HepG2 (cell line): ENCODE results near the gene UBC. TPM values are rescaled to one million over a fixed set of nuclear protein-coding genes. Genes with fewer than 3 reads are reported as not detected.

Experiments used
- ATF7-NPFF ChIP-seq: sonication (generic); formaldehyde crosslinking; IDR thresholded peaks from 2 replicates; pipeline ENCODE4 v1.8.1; 2023; ENCODE audit warnings: mild to moderate bottlenecking, low read depth, missing genetic modification reagents, moderate library complexity
- DNMT1 ChIP-seq: sonication (generic); formaldehyde crosslinking; IDR thresholded peaks from 2 replicates; pipeline ENCODE4 v1.5.1; 2020; ENCODE audit warnings: mild to moderate bottlenecking, missing genetic modification reagents
- FOXJ3 ChIP-seq: sonication (generic); formaldehyde crosslinking; IDR thresholded peaks from 2 replicates; pipeline ENCODE4 v1.4.0; 2020; ENCODE audit warnings: missing genetic modification reagents, mild to moderate bottlenecking, borderline replicate concordance
- MAF1 ChIP-seq: sonication (generic); formaldehyde crosslinking; IDR thresholded peaks from 2 replicates; pipeline ENCODE4 v1.5.0; 2020; ENCODE audit warnings: missing genetic modification reagents, borderline replicate concordance
- MAFF ChIP-seq: IDR thresholded peaks from 2 replicates; pipeline ENCODE4 v1.6.1; 2011; ENCODE audit warnings: low read depth, low read length, improper control_type of control experiment
- POGZ ChIP-seq: sonication (generic); formaldehyde crosslinking; IDR thresholded peaks from 2 replicates; pipeline ENCODE4 v1.4.0; 2020; ENCODE audit warnings: mild to moderate bottlenecking, missing genetic modification reagents
- RAD51 ChIP-seq: fragments of 450-650 bp; IDR thresholded peaks from 2 replicates; pipeline ENCODE4 v1.6.1; 2016; ENCODE audit warnings: borderline replicate concordance
- TBL1XR1 ChIP-seq: fragments of 150-350 bp; IDR thresholded peaks from 2 replicates; pipeline ENCODE4 v1.6.1; 2014; ENCODE audit warnings: borderline replicate concordance, low read length; ENCODE audit not compliant: partially characterized antibody
- TEAD3 ChIP-seq: optimal IDR thresholded peaks from 2 replicates; pipeline ENCODE3; 2016; ENCODE audit warnings: borderline replicate concordance
- ZFP36L1 ChIP-seq: sonication (generic); formaldehyde crosslinking; IDR thresholded peaks from 2 replicates; pipeline ENCODE4 v1.8.0; 2022; ENCODE audit warnings: mild to moderate bottlenecking, missing genetic modification reagents, moderate library complexity
- ZNF205 ChIP-seq: IDR thresholded peaks from 2 replicates; pipeline ENCODE4 v1.6.1; 2018; ENCODE audit warnings: missing biosample characterization, missing genetic modification reagents
- ZNF350 ChIP-seq: sonication (generic); formaldehyde crosslinking; IDR thresholded peaks from 2 replicates; pipeline ENCODE4 v1.4.0; 2020; ENCODE audit warnings: mild to moderate bottlenecking, low read depth, missing genetic modification reagents, borderline replicate concordance
- ZNF652 ChIP-seq: IDR thresholded peaks from 2 replicates; pipeline ENCODE4 v1.6.1; 2016; ENCODE audit warnings: low read depth, borderline replicate concordance
- ZSCAN22 ChIP-seq: sonication (generic); formaldehyde crosslinking; IDR thresholded peaks from 2 replicates; pipeline ENCODE4 v1.4.0; 2020; ENCODE audit warnings: mild to moderate bottlenecking, missing genetic modification reagents
- polyA plus RNA-seq, 8 experiments: library from polyadenylated mRNA; depleted of rRNA in 3 of 8; stranded (reverse) in 7 of 8; unstranded in 1 of 8; fragments of >200 nt; fragmentation: Illumina TruSeq in 4 of 8; extraction: Trizol in 4 of 8; gene quantifications; 2 replicates each; pipeline versions ENCODE4 v1.2.1 to v1.2.3, GENCODE V29; 2011 to 2016; ENCODE audit warnings: low read depth in 4 of 8, missing spikeins in 1 of 8, mixed read lengths in 1 of 8; ENCODE audit not compliant: insufficient read depth in 1 of 8
- total RNA-seq, 5 experiments: library from RNA; depleted of rRNA; stranded (reverse); fragments of >200 nt; fragmentation: Illumina TruSeq; extraction: Trizol; gene quantifications; 2 replicates each; pipeline ENCODE4 v1.2.3, GENCODE V29; 2016; ENCODE audit warnings: low read depth in 1 of 5
- TF ChIP-seq, protein P1 (sequence below): IDR thresholded peaks from 2 replicates; pipeline ENCODE4 v1.6.1; 2016; ENCODE audit warnings: low read depth
- TF ChIP-seq, protein P2 (sequence below): sonication (generic); formaldehyde crosslinking; IDR thresholded peaks from 2 replicates; pipeline ENCODE4 v1.4.0; 2020; ENCODE audit warnings: missing genetic modification reagents
- TF ChIP-seq, protein P3 (sequence below): sonication (generic); formaldehyde crosslinking; IDR thresholded peaks from 2 replicates; pipeline ENCODE4 v1.4.0; 2020; ENCODE audit warnings: missing genetic modification reagents, borderline replicate concordance
- TF ChIP-seq, protein P4 (sequence below): sonication (generic); formaldehyde crosslinking; conservative IDR thresholded peaks from 2 replicates; pipeline ENCODE4 v1.4.0; 2020; ENCODE audit warnings: missing genetic modification reagents

The UBC gene
- total and polyA plus RNA-seq, 2 of the 13 experiments (the other 11 are each of a cell fraction or from before 2014, with no cell fraction given) = 805 to 1,432 TPM

DNA sequence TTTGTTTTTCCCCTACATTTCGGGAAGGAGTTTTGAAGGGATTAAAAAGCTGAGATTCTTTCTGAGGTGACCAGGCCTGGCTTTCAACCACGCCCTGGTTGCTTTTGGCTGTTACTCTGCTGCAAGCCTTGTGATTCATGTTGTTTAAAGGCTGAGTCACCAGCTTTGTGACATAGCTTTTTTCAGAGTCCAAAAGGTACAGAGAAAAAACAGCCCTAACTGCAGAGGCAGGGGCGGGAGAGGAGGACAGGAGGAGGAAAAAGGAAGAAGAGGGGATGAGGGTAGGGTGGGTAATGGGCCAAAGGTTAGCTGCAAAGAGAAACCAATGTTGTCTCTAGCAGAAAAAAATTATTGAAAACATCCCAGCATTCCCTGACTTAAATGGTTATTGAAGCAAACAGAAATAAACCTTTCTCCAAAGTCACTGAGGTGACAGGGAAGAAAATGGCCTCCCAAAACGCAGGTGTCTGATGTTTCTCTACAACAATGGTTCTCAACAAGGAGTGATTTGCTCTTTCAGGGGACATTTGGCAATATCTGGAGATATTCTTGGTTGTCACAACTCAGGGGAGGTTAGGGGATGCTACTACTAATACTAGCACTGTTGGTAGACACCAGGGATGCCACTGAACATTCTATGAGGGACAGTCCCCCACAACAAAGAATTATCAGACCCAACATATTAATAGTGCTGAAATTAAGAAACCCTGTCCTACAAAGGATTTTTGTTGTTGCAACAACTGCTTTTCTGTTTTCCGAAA, 2.1 kb upstream of the UBC start (continued):
- TF ChIP-seq, protein P1, sequence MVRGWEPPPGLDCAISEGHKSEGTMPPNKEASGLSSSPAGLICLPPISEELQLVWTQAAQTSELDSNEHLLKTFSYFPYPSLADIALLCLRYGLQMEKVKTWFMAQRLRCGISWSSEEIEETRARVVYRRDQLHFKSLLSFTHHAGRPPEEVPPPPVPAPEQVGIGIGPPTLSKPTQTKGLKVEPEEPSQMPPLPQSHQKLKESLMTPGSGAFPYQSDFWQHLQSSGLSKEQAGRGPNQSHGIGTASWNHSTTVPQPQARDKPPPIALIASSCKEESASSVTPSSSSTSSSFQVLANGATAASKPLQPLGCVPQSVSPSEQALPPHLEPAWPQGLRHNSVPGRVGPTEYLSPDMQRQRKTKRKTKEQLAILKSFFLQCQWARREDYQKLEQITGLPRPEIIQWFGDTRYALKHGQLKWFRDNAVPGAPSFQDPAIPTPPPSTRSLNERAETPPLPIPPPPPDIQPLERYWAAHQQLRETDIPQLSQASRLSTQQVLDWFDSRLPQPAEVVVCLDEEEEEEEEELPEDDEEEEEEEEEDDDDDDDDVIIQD (CRISPR knock-in tag) = peak; percentile 57; the same call in 1 of the 2 replicates
- peak; percentile 34 for TF ChIP-seq TEAD3 (CRISPR knock-in tag)
- TF ChIP-seq MAFF = peak; percentile 77
- TF ChIP-seq ZFP36L1 = peak; percentile 15; the same call in 1 of the 2 replicates
- TF ChIP-seq POGZ (CRISPR knock-in tag) = peak; percentile 16; the same call in 1 of the 2 replicates
- TF ChIP-seq ZNF350 = no peak
- TF ChIP-seq TBL1XR1 = peak; percentile 32
- TF ChIP-seq ZNF652 (CRISPR knock-in tag) = no peak
- no peak for TF ChIP-seq FOXJ3
- TF ChIP-seq MAF1 (CRISPR knock-in tag) = 0 out of 2 replicates have a peak, but pooled peaks have one; percentile 52
- TF ChIP-seq, protein P2, sequence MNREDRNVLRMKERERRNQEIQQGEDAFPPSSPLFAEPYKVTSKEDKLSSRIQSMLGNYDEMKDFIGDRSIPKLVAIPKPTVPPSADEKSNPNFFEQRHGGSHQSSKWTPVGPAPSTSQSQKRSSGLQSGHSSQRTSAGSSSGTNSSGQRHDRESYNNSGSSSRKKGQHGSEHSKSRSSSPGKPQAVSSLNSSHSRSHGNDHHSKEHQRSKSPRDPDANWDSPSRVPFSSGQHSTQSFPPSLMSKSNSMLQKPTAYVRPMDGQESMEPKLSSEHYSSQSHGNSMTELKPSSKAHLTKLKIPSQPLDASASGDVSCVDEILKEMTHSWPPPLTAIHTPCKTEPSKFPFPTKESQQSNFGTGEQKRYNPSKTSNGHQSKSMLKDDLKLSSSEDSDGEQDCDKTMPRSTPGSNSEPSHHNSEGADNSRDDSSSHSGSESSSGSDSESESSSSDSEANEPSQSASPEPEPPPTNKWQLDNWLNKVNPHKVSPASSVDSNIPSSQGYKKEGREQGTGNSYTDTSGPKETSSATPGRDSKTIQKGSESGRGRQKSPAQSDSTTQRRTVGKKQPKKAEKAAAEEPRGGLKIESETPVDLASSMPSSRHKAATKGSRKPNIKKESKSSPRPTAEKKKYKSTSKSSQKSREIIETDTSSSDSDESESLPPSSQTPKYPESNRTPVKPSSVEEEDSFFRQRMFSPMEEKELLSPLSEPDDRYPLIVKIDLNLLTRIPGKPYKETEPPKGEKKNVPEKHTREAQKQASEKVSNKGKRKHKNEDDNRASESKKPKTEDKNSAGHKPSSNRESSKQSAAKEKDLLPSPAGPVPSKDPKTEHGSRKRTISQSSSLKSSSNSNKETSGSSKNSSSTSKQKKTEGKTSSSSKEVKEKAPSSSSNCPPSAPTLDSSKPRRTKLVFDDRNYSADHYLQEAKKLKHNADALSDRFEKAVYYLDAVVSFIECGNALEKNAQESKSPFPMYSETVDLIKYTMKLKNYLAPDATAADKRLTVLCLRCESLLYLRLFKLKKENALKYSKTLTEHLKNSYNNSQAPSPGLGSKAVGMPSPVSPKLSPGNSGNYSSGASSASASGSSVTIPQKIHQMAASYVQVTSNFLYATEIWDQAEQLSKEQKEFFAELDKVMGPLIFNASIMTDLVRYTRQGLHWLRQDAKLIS (CRISPR knock-in tag) = no peak; the same call in none of the 2 replicates
- TF ChIP-seq ZSCAN22 (CRISPR knock-in tag) = no peak
- TF ChIP-seq, protein P3, sequence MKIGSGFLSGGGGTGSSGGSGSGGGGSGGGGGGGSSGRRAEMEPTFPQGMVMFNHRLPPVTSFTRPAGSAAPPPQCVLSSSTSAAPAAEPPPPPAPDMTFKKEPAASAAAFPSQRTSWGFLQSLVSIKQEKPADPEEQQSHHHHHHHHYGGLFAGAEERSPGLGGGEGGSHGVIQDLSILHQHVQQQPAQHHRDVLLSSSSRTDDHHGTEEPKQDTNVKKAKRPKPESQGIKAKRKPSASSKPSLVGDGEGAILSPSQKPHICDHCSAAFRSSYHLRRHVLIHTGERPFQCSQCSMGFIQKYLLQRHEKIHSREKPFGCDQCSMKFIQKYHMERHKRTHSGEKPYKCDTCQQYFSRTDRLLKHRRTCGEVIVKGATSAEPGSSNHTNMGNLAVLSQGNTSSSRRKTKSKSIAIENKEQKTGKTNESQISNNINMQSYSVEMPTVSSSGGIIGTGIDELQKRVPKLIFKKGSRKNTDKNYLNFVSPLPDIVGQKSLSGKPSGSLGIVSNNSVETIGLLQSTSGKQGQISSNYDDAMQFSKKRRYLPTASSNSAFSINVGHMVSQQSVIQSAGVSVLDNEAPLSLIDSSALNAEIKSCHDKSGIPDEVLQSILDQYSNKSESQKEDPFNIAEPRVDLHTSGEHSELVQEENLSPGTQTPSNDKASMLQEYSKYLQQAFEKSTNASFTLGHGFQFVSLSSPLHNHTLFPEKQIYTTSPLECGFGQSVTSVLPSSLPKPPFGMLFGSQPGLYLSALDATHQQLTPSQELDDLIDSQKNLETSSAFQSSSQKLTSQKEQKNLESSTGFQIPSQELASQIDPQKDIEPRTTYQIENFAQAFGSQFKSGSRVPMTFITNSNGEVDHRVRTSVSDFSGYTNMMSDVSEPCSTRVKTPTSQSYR (CRISPR knock-in tag) = 0 out of 2 replicates have a peak, but pooled peaks have one; percentile 16
- TF ChIP-seq ZNF205 (CRISPR knock-in tag) = 0 out of 2 replicates have a peak, but pooled peaks have one; percentile 33
- TF ChIP-seq, protein P4, sequence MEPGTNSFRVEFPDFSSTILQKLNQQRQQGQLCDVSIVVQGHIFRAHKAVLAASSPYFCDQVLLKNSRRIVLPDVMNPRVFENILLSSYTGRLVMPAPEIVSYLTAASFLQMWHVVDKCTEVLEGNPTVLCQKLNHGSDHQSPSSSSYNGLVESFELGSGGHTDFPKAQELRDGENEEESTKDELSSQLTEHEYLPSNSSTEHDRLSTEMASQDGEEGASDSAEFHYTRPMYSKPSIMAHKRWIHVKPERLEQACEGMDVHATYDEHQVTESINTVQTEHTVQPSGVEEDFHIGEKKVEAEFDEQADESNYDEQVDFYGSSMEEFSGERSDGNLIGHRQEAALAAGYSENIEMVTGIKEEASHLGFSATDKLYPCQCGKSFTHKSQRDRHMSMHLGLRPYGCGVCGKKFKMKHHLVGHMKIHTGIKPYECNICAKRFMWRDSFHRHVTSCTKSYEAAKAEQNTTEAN = 0 out of 2 replicates have a peak, but pooled peaks have one; percentile 25
- TF ChIP-seq RAD51 = no peak
- TF ChIP-seq ATF7-NPFF (CRISPR knock-in tag) = no peak
- TF ChIP-seq DNMT1 (CRISPR knock-in tag) = no peak
